ENCODE data around the gene STXBP3.
A peak's percentile ranks its signal among the peaks of the same experiment; 100 is the strongest.
"Not testable (repeated sequence)": the region's sequence is repeated elsewhere in the genome, so short reads cannot be mapped to it uniquely, and the experiment has no call there.

Gene STXBP3

GRCh38 chr1:108732398-108732797 lies 14.1 kb upstream of the STXBP3 start:
- no peak for DNase-seq

- DNase-seq, result no peak
These were observed 12.2 kb upstream of the STXBP3 start for GRCh38 chr1:108734171-108734865.

- no peak for DNase-seq
These were observed 4.2 kb upstream of the STXBP3 start for GRCh38 chr1:108742253-108742652.

- DNase-seq, result no peak
These were observed 493 bp upstream of the STXBP3 start for GRCh38 chr1:108745980-108746381.

- DNase-seq, result peak; percentile 58
These were observed 837 bp downstream of the STXBP3 start for GRCh38 chr1:108747171-108747850.

- no peak for DNase-seq
These were observed 1.4 kb downstream of the STXBP3 start for GRCh38 chr1:108747898-108748297.

GRCh38 chr1:108749081-108749480 lies 2.6 kb downstream of the STXBP3 start:
- DNase-seq, result no peak

- no peak for DNase-seq
These were observed 4.2 kb downstream of the STXBP3 start for GRCh38 chr1:108750476-108751181.

GRCh38 chr1:108753363-108753762 lies 6.9 kb downstream of the STXBP3 start:
- DNase-seq, result no peak

GRCh38 chr1:108758796-108759195 lies 12.3 kb downstream of the STXBP3 start:
- no peak for DNase-seq

- DNase-seq, result no peak
These were observed 20.6 kb downstream of the STXBP3 start for GRCh38 chr1:108767115-108767514.

- DNase-seq, result no peak
These were observed 21.2 kb downstream of the STXBP3 start for GRCh38 chr1:108767708-108768107.

GRCh38 chr1:108777839-108778238 lies 31.4 kb downstream of the STXBP3 start:
- no peak for DNase-seq

- DNase-seq, result no peak
These were observed 33.0 kb downstream of the STXBP3 start for GRCh38 chr1:108779455-108779854.

GRCh38 chr1:108780937-108781574 lies 34.6 kb downstream of the STXBP3 start:
- DNase-seq, result no peak

- DNase-seq, result not testable (repeated sequence)
These were observed 35.1 kb downstream of the STXBP3 start for GRCh38 chr1:108781575-108781944.

GRCh38 chr1:108785264-108785663 lies 38.8 kb downstream of the STXBP3 start:
- no peak for DNase-seq

- DNase-seq, result no peak
These were observed 39.4 kb downstream of the STXBP3 start for GRCh38 chr1:108785880-108786279.

- DNase-seq, result no peak
These were observed 45.3 kb downstream of the STXBP3 start for GRCh38 chr1:108791790-108792189.

- DNase-seq, result no peak
These were observed 45.9 kb downstream of the STXBP3 start for GRCh38 chr1:108792420-108792819.

GRCh38 chr1:108799001-108799400 lies 52.5 kb downstream of the STXBP3 start:
- DNase-seq, result no peak

GRCh38 chr1:108801101-108801500 lies 54.6 kb downstream of the STXBP3 start:
- DNase-seq, result no peak

GRCh38 chr1:108803548-108803947 lies 57.1 kb downstream of the STXBP3 start:
- DNase-seq, result no peak

- no peak for DNase-seq
These were observed 62.0 kb downstream of the STXBP3 start for GRCh38 chr1:108808438-108808837.

Measured in T1000 (cell line).